GM19099 (cell line): ENCODE measurements around the gene CD248.

Experiments used
- POLR2A ChIP-seq: IDR thresholded peaks from 3 replicates; pipeline ENCODE4 v1.6.1; 2011; ENCODE audit warnings: low read depth; ENCODE audit not compliant: insufficient read length; ENCODE audit errors: extremely low read depth

The CD248 gene

DNA sequence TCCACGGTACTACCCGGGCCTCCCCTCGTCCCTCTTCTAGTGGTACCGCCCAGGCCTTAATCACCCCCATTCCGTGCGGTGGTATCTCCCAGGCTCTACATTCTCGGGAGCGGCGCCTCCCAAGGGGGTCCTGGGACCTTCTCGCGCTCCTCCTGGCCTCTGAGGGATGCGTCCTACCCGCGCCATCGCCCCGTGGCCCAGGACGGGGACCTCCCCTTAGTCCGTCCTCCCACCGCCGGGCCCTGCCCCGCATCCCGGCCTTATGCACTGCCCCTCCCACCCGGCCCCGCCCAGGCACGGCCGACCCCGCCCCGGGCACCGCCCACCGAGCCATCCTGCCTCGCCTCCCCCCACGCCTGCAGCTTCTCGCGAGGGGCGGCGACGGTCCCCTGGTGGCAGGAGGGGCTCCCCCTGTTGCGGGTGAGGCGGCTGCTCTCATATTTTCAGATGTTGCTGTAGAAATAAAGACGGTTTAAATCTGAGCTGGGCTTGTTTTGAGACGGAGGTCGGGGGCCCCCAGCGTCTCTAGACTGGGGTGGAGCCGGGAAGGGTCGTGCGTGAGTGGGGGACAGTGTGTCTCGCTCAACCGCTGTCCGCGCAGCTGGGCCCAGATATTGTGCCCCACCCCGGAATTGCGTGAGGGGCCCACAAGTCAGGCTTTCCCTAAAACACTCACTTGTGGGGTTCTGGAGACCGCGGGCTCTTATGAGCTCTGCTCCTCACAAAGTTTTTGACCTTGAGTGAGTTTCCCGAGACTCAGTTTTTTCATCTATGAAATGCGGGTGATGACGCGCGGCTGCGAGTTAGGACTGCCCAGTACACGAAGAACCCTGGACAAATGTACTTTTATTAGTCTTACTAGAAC is 49.2 kb downstream of the CD248 start:
- peak; percentile 17 for TF ChIP-seq POLR2A

DNA sequence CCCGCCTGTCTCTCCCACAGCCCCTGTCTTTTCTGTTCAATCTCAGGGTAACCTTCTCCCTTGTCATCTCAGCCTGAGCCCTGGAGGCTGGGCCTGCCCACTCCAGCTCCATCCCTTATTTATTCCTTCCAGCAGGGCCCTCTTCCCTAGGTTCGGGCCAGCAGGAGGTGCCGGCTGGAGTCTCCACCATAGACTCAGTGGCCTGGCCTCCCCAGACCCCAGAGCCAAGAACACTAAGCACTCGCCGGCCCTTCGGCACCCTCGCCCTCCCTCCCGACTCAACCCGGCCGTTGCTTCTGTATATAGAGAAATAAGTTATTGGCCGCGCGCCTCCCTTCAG is 49.8 kb downstream of the CD248 start:
- TF ChIP-seq POLR2A: no peak

DNA sequence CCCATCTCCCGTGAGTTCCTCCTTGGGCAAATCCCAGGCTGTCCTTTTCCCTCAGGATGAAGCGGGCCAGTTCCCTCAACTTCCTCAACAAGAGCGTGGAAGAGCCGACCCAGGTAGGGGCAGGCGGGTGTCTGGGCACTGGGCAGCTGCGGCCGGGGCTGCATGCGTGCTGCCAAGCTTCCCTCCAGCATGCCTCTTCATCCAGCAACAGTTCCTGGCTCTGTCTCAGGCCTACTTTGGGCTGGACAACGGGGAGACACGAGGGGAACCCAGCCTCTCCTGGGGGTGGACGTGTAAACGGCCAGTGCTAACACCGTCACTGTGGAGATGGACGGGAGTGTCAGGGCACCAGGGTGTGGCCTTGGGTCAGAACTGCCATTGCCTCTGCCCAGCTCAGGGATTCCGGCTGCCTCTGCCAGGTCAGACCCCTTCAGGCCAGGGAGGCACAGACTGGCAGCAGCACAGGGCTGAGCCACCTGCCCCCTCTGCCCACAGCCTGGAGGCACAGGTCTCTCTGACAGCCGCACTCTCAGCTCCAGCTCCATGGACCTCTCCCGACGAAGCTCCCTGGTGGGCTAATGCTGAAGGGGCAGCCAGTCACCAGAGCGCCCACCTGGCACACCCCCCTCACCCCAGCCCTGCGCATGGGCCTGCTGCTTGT is 50.3 kb downstream of the CD248 start:
- TF ChIP-seq POLR2A: no peak

DNA sequence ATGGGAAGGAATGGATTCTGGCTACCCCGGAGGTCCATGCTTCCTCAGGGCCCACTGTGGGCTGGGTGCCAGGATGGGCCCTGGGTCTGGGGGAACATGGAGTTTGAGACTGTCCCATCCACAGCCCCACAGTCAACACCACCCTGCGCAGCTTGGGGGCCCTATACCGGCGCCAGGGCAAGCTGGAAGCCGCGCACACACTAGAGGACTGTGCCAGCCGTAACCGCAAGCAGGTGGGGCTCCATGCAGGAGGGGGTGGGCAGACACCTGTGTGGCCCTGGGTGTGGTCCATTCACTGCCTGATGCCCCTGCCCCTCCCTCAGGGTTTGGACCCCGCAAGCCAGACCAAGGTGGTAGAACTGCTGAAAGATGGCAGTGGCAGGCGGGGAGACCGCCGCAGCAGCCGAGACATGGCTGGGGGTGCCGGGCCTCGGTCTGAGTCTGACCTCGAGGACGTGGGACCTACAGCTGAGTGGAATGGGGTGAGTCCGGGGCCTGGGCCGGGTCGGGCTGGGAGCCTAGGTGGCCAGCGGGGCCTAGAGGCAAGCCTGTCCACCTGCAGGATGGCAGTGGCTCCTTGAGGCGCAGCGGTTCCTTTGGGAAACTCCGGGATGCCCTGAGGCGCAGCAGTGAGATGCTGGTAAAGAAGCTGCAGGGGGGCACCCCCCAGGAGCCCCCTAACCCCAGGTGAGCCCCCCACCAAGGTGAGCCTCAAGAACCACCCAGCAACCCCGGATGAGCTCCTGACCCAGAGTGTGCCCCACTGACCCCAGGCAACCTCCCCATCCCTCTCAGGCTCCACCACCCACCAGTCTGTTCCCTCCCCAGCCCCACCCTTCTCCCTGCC is 51.1 kb downstream of the CD248 start:
- no peak for TF ChIP-seq POLR2A

DNA sequence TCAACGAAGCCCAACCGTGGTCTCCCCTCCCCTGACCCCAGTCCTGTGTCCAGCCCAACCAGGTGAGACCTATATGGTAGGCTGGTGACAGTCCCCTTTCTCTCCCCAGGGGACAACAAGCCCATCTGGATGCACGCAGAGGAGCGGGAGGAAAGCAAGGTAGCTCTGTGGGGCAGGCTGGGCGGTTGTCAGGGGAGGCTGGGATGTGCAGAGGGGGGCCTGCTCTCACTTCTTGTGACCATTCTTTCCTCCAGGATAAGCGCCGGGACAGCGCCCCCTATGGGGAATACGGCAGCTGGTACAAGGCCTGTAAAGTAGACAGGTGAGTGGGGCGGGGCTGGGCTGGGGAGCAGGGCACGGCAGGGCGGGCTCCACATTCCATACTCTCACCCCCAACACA is 51.9 kb downstream of the CD248 start:
- no peak for TF ChIP-seq POLR2A
